NB4 (cell line): ENCODE measurements around the gene SLC35G3.
"Not testable (repeated sequence)": the region's sequence is repeated elsewhere in the genome, so short reads cannot be mapped to it uniquely, and the experiment has no call there.

Source experiments
- POLR2A ChIP-seq: IDR thresholded peaks from 2 replicates; pipeline ENCODE4 v1.6.1; 2011; ENCODE audit warnings: mild to moderate bottlenecking; ENCODE audit not compliant: insufficient read length; ENCODE audit errors: extremely low read depth
- TF ChIP-seq, protein P1 (sequence below): IDR thresholded peaks from one replicate; pipeline ENCODE4 v1.5.1; 2012; ENCODE audit warnings: low read depth, low read length

DNA sequence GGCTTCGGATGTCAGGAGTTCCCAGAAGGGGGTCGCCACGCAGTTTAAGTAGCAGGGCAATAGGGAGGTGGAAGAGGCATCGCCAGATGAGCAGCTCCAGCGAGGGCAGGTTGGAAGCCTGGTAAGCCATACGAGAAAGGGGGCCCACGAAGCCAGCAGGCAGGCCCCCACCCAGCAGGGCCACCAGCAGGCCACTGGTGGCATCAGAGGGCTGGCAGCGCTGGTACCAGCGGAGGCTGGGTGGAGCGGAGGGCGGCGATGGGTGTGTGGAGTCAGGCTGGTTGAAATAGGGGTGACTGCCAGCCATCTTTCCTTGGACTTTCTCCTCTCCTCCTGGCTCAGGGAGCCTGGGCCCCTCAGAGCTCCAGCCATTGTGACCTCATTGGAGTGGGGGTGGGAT is at the start of gene SLC35G3:
- TF ChIP-seq, protein P1, sequence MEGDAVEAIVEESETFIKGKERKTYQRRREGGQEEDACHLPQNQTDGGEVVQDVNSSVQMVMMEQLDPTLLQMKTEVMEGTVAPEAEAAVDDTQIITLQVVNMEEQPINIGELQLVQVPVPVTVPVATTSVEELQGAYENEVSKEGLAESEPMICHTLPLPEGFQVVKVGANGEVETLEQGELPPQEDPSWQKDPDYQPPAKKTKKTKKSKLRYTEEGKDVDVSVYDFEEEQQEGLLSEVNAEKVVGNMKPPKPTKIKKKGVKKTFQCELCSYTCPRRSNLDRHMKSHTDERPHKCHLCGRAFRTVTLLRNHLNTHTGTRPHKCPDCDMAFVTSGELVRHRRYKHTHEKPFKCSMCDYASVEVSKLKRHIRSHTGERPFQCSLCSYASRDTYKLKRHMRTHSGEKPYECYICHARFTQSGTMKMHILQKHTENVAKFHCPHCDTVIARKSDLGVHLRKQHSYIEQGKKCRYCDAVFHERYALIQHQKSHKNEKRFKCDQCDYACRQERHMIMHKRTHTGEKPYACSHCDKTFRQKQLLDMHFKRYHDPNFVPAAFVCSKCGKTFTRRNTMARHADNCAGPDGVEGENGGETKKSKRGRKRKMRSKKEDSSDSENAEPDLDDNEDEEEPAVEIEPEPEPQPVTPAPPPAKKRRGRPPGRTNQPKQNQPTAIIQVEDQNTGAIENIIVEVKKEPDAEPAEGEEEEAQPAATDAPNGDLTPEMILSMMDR, result not testable (repeated sequence)
- TF ChIP-seq POLR2A, result not testable (repeated sequence)
